Measurements from ENCODE around the gene AMH. TPM values are rescaled to one million over a fixed set of nuclear protein-coding genes. Genes with fewer than 3 reads are reported as not detected.

The AMH gene
- total and polyA plus RNA-seq, 4 donors: 0.08 to 0.59 (median 0.47) TPM; not detected in 1

GRCh38 chr19:2251106-2252054 lies 2.3 kb downstream of the AMH start:
- Histone ChIP-seq H3K36me3 (ENCODE audit: control insufficient read depth in 4 of 4, insufficient read depth in 3 of 4, low read depth in 1 of 4, low read length in 3 of 4) (peaks cover 0 to 16% (median 11%) of the 10 kb centered on the region in 4 donors), H3K27ac (ENCODE audit: low read depth in 1 of 2, low read length in 2 of 2) (no peak overlapping the region), H3K4me1 (ENCODE audit: control insufficient read depth in 4 of 4, insufficient read depth in 4 of 4, low read length in 3 of 4) (peaks cover 11 to 53% (median 26%) of the 10 kb centered on the region in 4 donors), H3K9me3 (ENCODE audit: control insufficient read depth in 4 of 4, low read length in 3 of 4) (no peaks in the 10 kb centered on the region), H3K4me3 (ENCODE audit: low read depth in 1 of 3, low read length in 3 of 3) (peak overlapping the region in 1 of 3 donors; percentile 14), H3K27me3 (ENCODE audit: control insufficient read depth in 4 of 4, insufficient read depth in 4 of 4, low read length in 3 of 4) (peaks cover 0 to 28% (median 1%) of the 10 kb centered on the region in 4 donors), H3K9ac (ENCODE audit: low read depth in 1 of 2, low read length in 2 of 2) (no peak overlapping the region)
- 9% methylated on average over 125 of the region's 125 CpGs for WGBS
- TF ChIP-seq FOXA1 (IDR thresholded peaks at IDR 0.05): no peak
- no peak for TF ChIP-seq JUND (IDR thresholded peaks at IDR 0.05)
- no peak for TF ChIP-seq ZBTB33 (IDR thresholded peaks at IDR 0.05)
- TF ChIP-seq HNF4G (IDR thresholded peaks at IDR 0.05): no peak
- TF ChIP-seq SP1 (IDR thresholded peaks at IDR 0.05): no peak
- DNase-seq (ENCODE audit: low spot score): no peak

- H3K27me3 ChIP-seq (ENCODE audit: control insufficient read depth in 4 of 4, insufficient read depth in 4 of 4, low read length in 3 of 4): peaks cover 0 to 28% (median 1%) of the 10 kb centered on the region in 4 donors
- TF ChIP-seq RXRA (IDR thresholded peaks at IDR 0.05): no peak
- TF ChIP-seq EGR1 (IDR thresholded peaks at IDR 0.05; ENCODE audit: low read depth in 2 of 2): no peak
- no peak for TF ChIP-seq SP1 (IDR thresholded peaks at IDR 0.05)
- TF ChIP-seq YY1 (IDR thresholded peaks at IDR 0.05): no peak
- no peak for TF ChIP-seq RAD21 (IDR thresholded peaks at IDR 0.05)
- no peak for TF ChIP-seq GABPA (IDR thresholded peaks at IDR 0.05 in 1 of 2, conservative IDR thresholded peaks at IDR 0.05 in 1 of 2)
- TF ChIP-seq REST (IDR thresholded peaks at IDR 0.05): no peak
- TF ChIP-seq NR2F2 (IDR thresholded peaks at IDR 0.05): no peak
- no peak for TF ChIP-seq ZBTB33 (IDR thresholded peaks at IDR 0.05)
- TF ChIP-seq MAX (IDR thresholded peaks at IDR 0.05): no peak
- no peak for TF ChIP-seq FOXA2 (IDR thresholded peaks at IDR 0.05)
- TF ChIP-seq FOXA1 (IDR thresholded peaks at IDR 0.05): no peak
- no peak for TF ChIP-seq CTCF (IDR thresholded peaks at IDR 0.05; ENCODE audit: low read depth, low read length, missing input control)
- no peak for TF ChIP-seq HNF4A (conservative IDR thresholded peaks at IDR 0.05)
- no peak for TF ChIP-seq TAF1 (conservative IDR thresholded peaks at IDR 0.05)
- TF ChIP-seq HNF4G (IDR thresholded peaks at IDR 0.05): no peak
- no peak for TF ChIP-seq ATF3 (IDR thresholded peaks at IDR 0.05)
- no peak for TF ChIP-seq JUND (IDR thresholded peaks at IDR 0.05)
- WGBS: 10% methylated on average over 74 of the region's 74 CpGs
- peaks cover 11 to 48% (median 26%) of the 10 kb centered on the region in 4 donors for H3K4me1 ChIP-seq (ENCODE audit: control insufficient read depth in 4 of 4, insufficient read depth in 4 of 4, low read length in 3 of 4)
- H3K36me3 ChIP-seq (ENCODE audit: control insufficient read depth in 4 of 4, insufficient read depth in 3 of 4, low read depth in 1 of 4, low read length in 3 of 4): peaks cover 0 to 10% (median 5%) of the 10 kb centered on the region in 4 donors
- H3K9ac ChIP-seq (ENCODE audit: low read depth in 1 of 2, low read length in 2 of 2): no peak overlapping the region
- no peaks in the 10 kb centered on the region for H3K9me3 ChIP-seq (ENCODE audit: control insufficient read depth in 4 of 4, low read length in 3 of 4)
- peak overlapping the region in 1 of 3 donors; percentile 1 for H3K4me3 ChIP-seq (ENCODE audit: low read depth in 1 of 3, low read length in 3 of 3)
- H3K27ac ChIP-seq (ENCODE audit: low read depth in 1 of 2, low read length in 2 of 2): no peak overlapping the region
- DNase-seq (ENCODE audit: low spot score): no peak
These were observed 3.1 kb downstream of the AMH start for GRCh38 chr19:2252055-2252796.
